DND-41 (cell line): ENCODE data around the gene MAGEB16.

Experiments
- CTCF ChIP-seq: IDR thresholded peaks from 2 replicates; pipeline ENCODE4 v1.5.1; 2012; ENCODE audit warnings: borderline replicate concordance, low read length, moderate library complexity, mild to moderate bottlenecking; ENCODE audit not compliant: poor library complexity, severe bottlenecking; ENCODE audit errors: extremely low read depth
- EZH2 ChIP-seq: IDR thresholded peaks from 3 replicates; pipeline ENCODE4 v1.6.1; 2012; ENCODE audit warnings: borderline replicate concordance, low read depth, mild to moderate bottlenecking, moderate library complexity, low read length, inconsistent platforms; ENCODE audit not compliant: severe bottlenecking

- no peak for TF ChIP-seq CTCF
- no peak for TF ChIP-seq EZH2
These were observed 31.4 kb downstream of the MAGEB16 start for GRCh38 chrX:35829501-35829900.
